ENCODE measurements around the gene PALS1.
"Not testable (repeated sequence)": the region's sequence is repeated elsewhere in the genome, so short reads cannot be mapped to it uniquely, and the experiment has no call there.

Gene PALS1

DNA sequence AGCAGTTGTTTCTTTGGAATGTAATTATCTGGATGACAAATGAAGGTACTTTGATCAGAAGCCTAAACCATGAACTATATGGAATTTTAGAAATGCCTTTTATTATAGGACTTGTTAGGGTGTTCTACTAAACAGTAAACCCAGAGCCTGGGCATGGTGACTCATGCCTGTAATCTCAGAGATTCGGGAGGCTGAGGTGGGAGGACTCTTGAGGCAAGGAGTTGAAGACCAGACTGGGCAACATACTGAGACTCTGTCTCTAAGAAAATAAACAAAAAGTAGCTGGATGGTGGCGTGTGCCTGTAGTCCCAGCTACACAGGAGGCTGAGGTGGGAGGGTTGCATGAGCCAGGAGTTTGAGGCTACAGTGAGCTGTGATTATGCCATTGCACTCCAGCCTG lies 23.9 kb downstream of the PALS1 start:
- TF ChIP-seq, protein P1, sequence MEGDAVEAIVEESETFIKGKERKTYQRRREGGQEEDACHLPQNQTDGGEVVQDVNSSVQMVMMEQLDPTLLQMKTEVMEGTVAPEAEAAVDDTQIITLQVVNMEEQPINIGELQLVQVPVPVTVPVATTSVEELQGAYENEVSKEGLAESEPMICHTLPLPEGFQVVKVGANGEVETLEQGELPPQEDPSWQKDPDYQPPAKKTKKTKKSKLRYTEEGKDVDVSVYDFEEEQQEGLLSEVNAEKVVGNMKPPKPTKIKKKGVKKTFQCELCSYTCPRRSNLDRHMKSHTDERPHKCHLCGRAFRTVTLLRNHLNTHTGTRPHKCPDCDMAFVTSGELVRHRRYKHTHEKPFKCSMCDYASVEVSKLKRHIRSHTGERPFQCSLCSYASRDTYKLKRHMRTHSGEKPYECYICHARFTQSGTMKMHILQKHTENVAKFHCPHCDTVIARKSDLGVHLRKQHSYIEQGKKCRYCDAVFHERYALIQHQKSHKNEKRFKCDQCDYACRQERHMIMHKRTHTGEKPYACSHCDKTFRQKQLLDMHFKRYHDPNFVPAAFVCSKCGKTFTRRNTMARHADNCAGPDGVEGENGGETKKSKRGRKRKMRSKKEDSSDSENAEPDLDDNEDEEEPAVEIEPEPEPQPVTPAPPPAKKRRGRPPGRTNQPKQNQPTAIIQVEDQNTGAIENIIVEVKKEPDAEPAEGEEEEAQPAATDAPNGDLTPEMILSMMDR (IDR thresholded peaks at IDR 0.05; ENCODE audit: borderline replicate concordance, control extremely low read depth, extremely low read depth, insufficient read depth, missing control alignments), result no peak
- no peak for DNase-seq (ENCODE audit: low spot score)
- in situ Hi-C loops (cut with MboI; ENCODE audit: low sequenced_read_pairs, unreplicated experiment), result no loop called here

DNA sequence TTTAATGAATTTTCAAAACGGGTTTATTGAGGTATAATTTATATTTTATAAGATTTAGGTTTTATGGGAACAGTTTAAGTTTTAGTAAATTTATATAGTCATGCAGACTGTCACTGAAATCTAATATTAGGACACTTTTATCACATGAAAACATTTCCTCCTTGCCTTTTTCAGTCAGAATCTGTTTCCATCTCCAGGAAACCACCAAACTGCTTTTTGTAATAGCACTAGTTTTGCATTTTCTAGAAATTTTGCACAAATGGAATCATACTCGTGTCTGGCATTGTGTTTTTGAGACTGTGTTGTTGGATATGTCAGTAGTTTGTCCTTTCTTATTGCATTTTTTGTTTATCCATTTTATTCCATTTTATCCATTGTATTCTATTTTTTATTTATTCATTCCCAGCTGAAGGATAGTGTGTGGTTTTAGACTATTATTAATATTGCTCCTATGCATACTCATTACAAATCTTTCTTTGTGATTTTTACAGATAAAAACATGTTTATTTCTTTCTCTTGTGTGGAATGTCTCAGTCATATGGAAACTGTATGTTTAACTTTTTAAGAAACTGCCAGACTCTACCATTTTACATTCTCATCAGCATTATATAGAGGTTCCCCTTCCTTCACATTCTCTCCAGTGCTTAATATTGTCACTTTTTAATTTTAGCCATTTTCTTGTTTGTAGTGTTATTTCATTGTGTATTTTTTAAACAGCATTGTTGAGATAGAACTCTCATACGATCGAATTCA lies 26.5 kb downstream of the PALS1 start:
- no peak for DNase-seq (ENCODE audit: low spot score)
- in situ Hi-C loops (cut with MboI; ENCODE audit: low sequenced_read_pairs, unreplicated experiment), result no loop called here
- TF ChIP-seq, protein P1 (IDR thresholded peaks at IDR 0.05; ENCODE audit: borderline replicate concordance, control extremely low read depth, extremely low read depth, insufficient read depth, missing control alignments), result no peak

DNA sequence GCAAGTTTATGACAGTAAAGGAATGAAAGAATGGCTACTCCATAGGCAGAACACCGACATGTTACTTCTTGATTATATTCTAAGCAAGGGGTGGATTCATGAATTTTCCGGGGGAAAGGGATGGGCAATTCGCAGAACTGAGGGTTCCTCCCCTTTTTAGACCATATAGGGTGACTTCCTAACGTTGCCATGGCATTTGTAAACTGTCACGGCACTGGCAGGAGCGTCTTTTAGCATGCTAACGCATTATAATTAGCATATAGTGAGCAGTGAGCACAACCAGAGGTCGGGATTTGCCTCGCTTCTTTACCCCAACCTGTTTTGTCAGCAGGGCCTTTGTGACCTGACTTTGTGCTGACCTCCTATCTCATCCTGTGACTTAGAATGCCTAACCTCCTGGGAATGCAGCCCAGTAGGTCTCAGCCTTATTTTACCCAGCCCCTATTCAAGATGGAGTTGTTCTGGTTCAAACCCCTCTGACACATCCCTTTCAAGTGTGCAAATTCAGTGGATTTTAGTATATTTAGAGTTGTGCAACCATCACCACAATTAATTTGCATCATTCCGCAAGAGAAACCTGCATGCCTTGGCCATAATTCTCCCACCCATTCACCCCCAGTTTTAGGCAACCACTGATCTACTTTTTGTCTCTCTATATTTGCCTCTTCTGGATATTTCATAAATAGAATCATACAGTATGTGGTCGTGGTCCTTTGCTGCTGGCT lies 27.4 kb downstream of the PALS1 start:
- TF ChIP-seq, protein P1 (IDR thresholded peaks at IDR 0.05; ENCODE audit: borderline replicate concordance, control extremely low read depth, extremely low read depth, insufficient read depth, missing control alignments), result no peak
- DNase-seq (ENCODE audit: low spot score), result no peak
- in situ Hi-C loops (cut with MboI; ENCODE audit: low sequenced_read_pairs, unreplicated experiment), result no loop called here

DNA sequence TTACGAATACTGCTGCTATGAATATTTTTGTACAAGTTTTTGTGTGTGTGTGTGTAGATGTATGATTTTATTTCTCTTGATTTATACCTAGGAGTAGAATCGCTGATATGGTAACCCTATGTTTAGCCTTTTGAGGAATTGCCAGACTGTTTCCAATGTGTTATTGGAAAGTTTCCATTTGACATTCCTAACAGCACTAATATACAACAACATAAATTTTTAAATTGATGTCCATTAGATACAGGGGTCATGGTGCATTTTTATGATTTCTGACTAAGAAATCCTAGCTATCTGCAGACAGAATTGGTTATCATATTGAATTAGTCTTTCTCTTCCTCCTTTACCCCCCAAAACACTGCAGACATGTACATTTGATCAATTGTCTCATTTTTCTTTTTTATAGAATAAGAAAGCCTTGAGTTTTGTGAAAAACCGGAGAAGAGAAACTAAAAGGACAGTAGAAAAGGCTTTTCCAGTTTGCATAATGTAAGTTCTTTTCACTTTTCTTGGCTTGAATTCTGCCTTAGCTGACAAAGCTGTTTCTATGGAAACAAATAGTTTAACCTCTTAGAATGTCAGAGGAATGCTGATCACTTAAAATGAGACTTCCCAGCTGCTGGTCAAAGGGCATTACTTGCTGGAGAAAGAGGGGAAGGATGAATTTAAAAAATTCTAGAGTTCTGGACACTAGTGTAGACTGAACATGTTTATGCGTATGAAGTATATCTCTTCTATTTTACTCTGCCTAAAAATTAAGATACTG lies 28.2 kb downstream of the PALS1 start:
- in situ Hi-C loops (cut with MboI; ENCODE audit: low sequenced_read_pairs, unreplicated experiment), result loop anchor here (10.0 kb wide), 1 partner anchor 105 kb away; no protein-coding TSS in a partner anchor
- DNase-seq (ENCODE audit: low spot score), result no peak
- TF ChIP-seq, protein P1 (IDR thresholded peaks at IDR 0.05; ENCODE audit: borderline replicate concordance, control extremely low read depth, extremely low read depth, insufficient read depth, missing control alignments), result no peak

DNA sequence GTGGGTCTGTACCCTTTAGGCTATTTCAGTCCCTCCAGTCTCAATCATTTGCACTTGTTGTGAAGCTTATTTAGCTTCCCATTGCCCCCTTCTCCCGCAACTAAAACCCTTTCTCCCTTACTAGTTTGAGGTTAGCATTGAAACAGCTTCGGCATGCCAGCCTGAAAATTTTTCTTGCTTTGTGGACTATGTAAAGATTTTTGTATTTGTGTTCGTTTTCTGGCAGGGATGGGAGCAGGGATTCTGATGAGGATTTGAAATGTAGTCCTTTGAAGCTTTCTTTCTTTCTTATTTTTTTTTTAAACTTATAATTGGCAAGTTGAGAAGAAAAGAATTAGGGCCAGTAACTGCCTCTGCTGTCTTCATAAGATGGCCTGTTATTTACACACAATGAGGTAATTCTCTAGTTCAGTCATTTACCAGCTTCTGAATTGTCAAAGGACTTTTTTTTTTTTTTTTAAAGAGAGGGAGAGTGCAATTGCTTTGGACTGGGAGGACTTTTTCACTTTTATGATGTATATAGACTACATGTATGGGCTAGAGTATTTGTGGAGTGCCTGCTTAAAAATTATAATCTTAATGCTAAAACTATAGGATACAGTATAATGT lies 29.0 kb downstream of the PALS1 start:
- in situ Hi-C loops (cut with MboI; ENCODE audit: low sequenced_read_pairs, unreplicated experiment), result loop anchor here (10.0 kb wide), 1 partner anchor 105 kb away; no protein-coding TSS in a partner anchor
- TF ChIP-seq, protein P1 (IDR thresholded peaks at IDR 0.05; ENCODE audit: borderline replicate concordance, control extremely low read depth, extremely low read depth, insufficient read depth, missing control alignments), result no peak

DNA sequence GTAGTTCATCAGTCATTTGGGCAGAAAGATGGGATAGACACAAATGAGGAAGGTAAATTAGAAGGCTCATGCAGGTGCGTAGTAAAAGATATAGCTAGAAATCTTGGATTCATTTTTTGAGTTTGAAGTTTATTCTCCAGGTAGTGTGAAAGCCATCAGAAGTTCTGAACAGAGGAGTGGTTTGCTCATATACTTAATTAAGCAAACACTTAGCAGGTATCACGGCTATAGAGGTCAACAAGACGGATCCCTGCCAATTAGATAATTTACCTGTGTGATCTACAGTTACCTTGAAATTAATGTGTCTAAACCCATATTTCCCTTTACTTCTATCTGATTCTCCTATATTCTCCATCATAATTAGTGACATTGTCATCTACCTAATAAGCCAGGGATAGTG lies 29.7 kb downstream of the PALS1 start:
- in situ Hi-C loops (cut with MboI; ENCODE audit: low sequenced_read_pairs, unreplicated experiment), result loop anchor here (10.0 kb wide), 1 partner anchor 106 kb away; no protein-coding TSS in a partner anchor
- no peak for DNase-seq (ENCODE audit: low spot score)
- TF ChIP-seq, protein P1 (IDR thresholded peaks at IDR 0.05; ENCODE audit: borderline replicate concordance, control extremely low read depth, extremely low read depth, insufficient read depth, missing control alignments), result no peak

More for the DNA sequence above, 29.0 kb downstream of the PALS1 start:
- no peak for DNase-seq (ENCODE audit: low spot score)

DNA sequence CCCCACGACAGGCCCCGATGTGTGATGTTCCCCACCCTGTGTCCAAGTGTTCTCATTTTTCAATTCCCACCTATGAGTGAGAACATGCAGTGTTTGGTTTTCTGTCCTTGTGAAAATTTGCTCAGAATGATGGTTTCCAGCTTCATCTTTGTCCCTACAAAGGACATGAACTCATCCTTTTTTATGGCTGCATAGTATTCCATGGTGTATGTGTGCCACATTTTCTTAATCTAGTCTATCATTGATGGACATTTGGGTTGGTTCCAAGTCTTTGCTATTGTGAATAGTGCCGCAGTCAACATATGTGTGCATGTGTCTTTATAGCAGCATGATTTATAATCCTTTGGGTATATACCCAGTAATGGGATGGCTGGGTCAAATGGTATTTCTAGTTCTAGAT lies 32.0 kb downstream of the PALS1 start:
- in situ Hi-C loops (cut with MboI; ENCODE audit: low sequenced_read_pairs, unreplicated experiment), result loop anchor here (10.0 kb wide), 1 partner anchor 108 kb away; no protein-coding TSS in a partner anchor
- not testable (repeated sequence) for DNase-seq (ENCODE audit: low spot score)

Data from GM13976 (cell line).